GM23248 (cell line): ENCODE data around the gene CCDC142. TPM values are rescaled to one million over a fixed set of nuclear protein-coding genes. Genes with fewer than 3 reads are reported as not detected.
A peak's percentile ranks its signal among the peaks of the same experiment; 100 is the strongest.

Experiments used
- DNase-seq: peaks from one replicate; pipeline ENCODE4 v3.0.0-alpha.2; 2015
- H2AFZ ChIP-seq: fragments of 200-600 bp; sonication (generic); 2 replicates; pipeline ENCODE4 v1.6.1; 2016; ENCODE audit warnings: antibody characterized with exemption
- H3F3A ChIP-seq: fragments of 200-600 bp; sonication (generic); 2 replicates; pipeline ENCODE4 v1.6.1; 2016; ENCODE audit warnings: mild to moderate bottlenecking, antibody characterized with exemption, mixed run types; ENCODE audit not compliant: insufficient read depth
- H3K27ac ChIP-seq: fragments of 200-600 bp; sonication (generic); 2 replicates; pipeline ENCODE4 v1.5.1; 2016; ENCODE audit warnings: mild to moderate bottlenecking
- H3K27me3 ChIP-seq: fragments of 200-600 bp; sonication (generic); replicated peaks from 2 replicates; pipeline ENCODE4 v1.6.1; 2016; ENCODE audit warnings: mild to moderate bottlenecking; ENCODE audit not compliant: insufficient read depth
- H3K36me3 ChIP-seq: fragments of 200-600 bp; sonication (generic); 2 replicates; pipeline ENCODE4 v1.6.1; 2016; ENCODE audit warnings: low read depth, mild to moderate bottlenecking
- H3K4me1 ChIP-seq: fragments of 200-600 bp; sonication (generic); 2 replicates; pipeline ENCODE4 v1.6.1; 2016; ENCODE audit warnings: mild to moderate bottlenecking; ENCODE audit not compliant: insufficient read depth
- H3K4me2 ChIP-seq: fragments of 200-600 bp; sonication (generic); one replicate; pipeline ENCODE4 v1.6.1; 2016; ENCODE audit warnings: mild to moderate bottlenecking; ENCODE audit not compliant: unreplicated experiment
- H3K4me3 ChIP-seq: fragments of 200-600 bp; sonication (generic); 2 replicates; pipeline ENCODE4 v1.5.1; 2016; ENCODE audit warnings: mild to moderate bottlenecking
- H3K79me2 ChIP-seq: fragments of 200-600 bp; sonication (generic); 2 replicates; pipeline ENCODE4 v1.6.1; 2016; ENCODE audit warnings: mild to moderate bottlenecking; ENCODE audit not compliant: insufficient read depth
- H3K9ac ChIP-seq: fragments of 200-600 bp; sonication (generic); 2 replicates; pipeline ENCODE4 v1.6.1; 2016; ENCODE audit warnings: mild to moderate bottlenecking
- H3K9me2 ChIP-seq: fragments of 200-600 bp; sonication (generic); 2 replicates; pipeline ENCODE4 v1.6.1; 2016; ENCODE audit warnings: mixed run types, mild to moderate bottlenecking, moderate library complexity; ENCODE audit not compliant: insufficient read depth
- H3K9me3 ChIP-seq: fragments of 200-600 bp; sonication (generic); one replicate; pipeline ENCODE4 v1.6.1; 2017; ENCODE audit warnings: low read depth
- H4K20me1 ChIP-seq: fragments of 200-600 bp; sonication (generic); 2 replicates; pipeline ENCODE4 v1.6.0; 2016; ENCODE audit not compliant: insufficient read depth
- EZH2 ChIP-seq: fragments of 200-600 bp; sonication (generic); IDR thresholded peaks from 2 replicates; pipeline ENCODE4 v1.6.1; 2018; ENCODE audit warnings: antibody characterized with exemption, mild to moderate bottlenecking; ENCODE audit not compliant: insufficient read depth, poor library complexity, severe bottlenecking
- EZH2phosphoT487 ChIP-seq: fragments of 200-600 bp; sonication (generic); IDR thresholded peaks from 2 replicates; pipeline ENCODE4 v1.6.1; 2018; ENCODE audit warnings: antibody characterized with exemption, moderate library complexity, mild to moderate bottlenecking, low read depth; ENCODE audit not compliant: insufficient read depth
- WGBS, 2 experiments: methylation state at CpG; one replicate each; pipeline ENCODE4 v1.1.6; 2015 to 2017; ENCODE audit warnings: low lambda C conversion rate in 2 of 2, low coverage in 1 of 2; ENCODE audit errors: missing lambda C conversion rate in 2 of 2; 5-methylcytosine and 5-hydroxymethylcytosine counted together
- in situ Hi-C: fragments of 300-500 bp; cut with MboI; formaldehyde crosslinking; loops from 2 replicates; pipeline ENCODE4 v1.15.0; 2020
- polyA plus RNA-seq: library from polyadenylated mRNA; unstranded; fragments of >200 nt; fragmentation: Nextera tagmentation; extraction: Ambion mirVana; gene quantifications from 2 replicates; pipeline ENCODE4 v1.2.1, GENCODE V29; 2016
- total RNA-seq: library from RNA; depleted of rRNA; stranded (reverse); fragments of >200 nt; shearing (Covaris generic); gene quantifications from 2 replicates; pipeline ENCODE4 v1.2.3, GENCODE V29; 2014

CCDC142 gene
- total and polyA plus RNA-seq, 2 experiments from 2014 or later: 5.1 to 6.8 TPM

- Histone ChIP-seq H3K4me2 (peak within 1 kb of the TSS; percentile 80), H2AFZ (peak within 1 kb of the TSS; percentile 90), H3F3A (peaks cover 7% of the 10 kb centered on the region; the same call in 1 of the 2 replicates), H3K27me3 (no peaks in the 10 kb centered on the region), H3K27ac (peak within 1 kb of the TSS; percentile 24), H3K4me1 (peaks cover 9% of the 10 kb centered on the region), H3K36me3 (no peaks in the 10 kb centered on the region), H3K9me2 (no peaks in the 10 kb centered on the region), H3K9ac (peak within 1 kb of the TSS; percentile 81), H3K4me3 (peak within 1 kb of the TSS; percentile 90), H4K20me1 (no peaks in the 10 kb centered on the region), H3K9me3 (no peaks in the 10 kb centered on the region), H3K79me2 (peaks cover 30% of the 10 kb centered on the region)
- in situ Hi-C loops: no loop called here
- TF ChIP-seq EZH2 (no peak), EZH2phosphoT487 (no peak)
- WGBS, 2 experiments: 2% methylated on average over 40 of the region's 40 CpGs
- DNase-seq: peak; percentile 99
Measured at GRCh38 chr2:74454654-74455511, 27.9 kb downstream of the CCDC142 start, which contains the start of gene INO80B. TSS of gene INO80B (plus strand) at chr2:74455087. CDS start at chr2:74455117, 30 bp downstream.

GRCh38 chr2:74450570-74451190 is 32.1 kb downstream of the CCDC142 start:
- Histone ChIP-seq H3K9me2 (no peaks in the 10 kb centered on the region), H3K9ac (no peak overlapping the region), H3F3A (no peaks in the 10 kb centered on the region), H3K4me1 (peaks cover 3% of the 10 kb centered on the region), H3K9me3 (no peaks in the 10 kb centered on the region), H3K4me3 (no peak overlapping the region), H3K27ac (no peak overlapping the region), H4K20me1 (no peaks in the 10 kb centered on the region), H2AFZ (no peak overlapping the region), H3K36me3 (no peaks in the 10 kb centered on the region), H3K79me2 (peaks cover 7% of the 10 kb centered on the region), H3K4me2 (no peak overlapping the region), H3K27me3 (no peaks in the 10 kb centered on the region)
- DNase-seq: no peak
- no peak for TF ChIP-seq EZH2
- no peak for TF ChIP-seq EZH2phosphoT487
- in situ Hi-C loops: no loop called here
- WGBS, 2 experiments: 72 to 74% methylated on average over 3 of the region's 3 CpGs

GRCh38 chr2:74448771-74449170 is 34.0 kb downstream of the CCDC142 start:
- 0 out of 2 replicates have a peak, but pooled peaks cover 3% of the 10 kb centered on the region for H3K4me1 ChIP-seq
- no peak for TF ChIP-seq EZH2phosphoT487
- TF ChIP-seq EZH2: no peak
- 0 out of 2 replicates have a peak, but pooled peaks cover 3% of the 10 kb centered on the region for H3F3A ChIP-seq
- 0% methylated on average over 2 of the region's 2 CpGs for WGBS, 2 experiments
- H3K79me2 ChIP-seq: no peaks in the 10 kb centered on the region
- no peak overlapping the region for H3K4me3 ChIP-seq
- H3K9ac ChIP-seq: no peak overlapping the region
- H3K9me3 ChIP-seq: no peaks in the 10 kb centered on the region
- in situ Hi-C loops: no loop called here
- H4K20me1 ChIP-seq: no peaks in the 10 kb centered on the region
- no peak overlapping the region for H3K27ac ChIP-seq
- no peaks in the 10 kb centered on the region for H3K9me2 ChIP-seq
- H3K4me2 ChIP-seq: no peak overlapping the region
- H3K36me3 ChIP-seq: no peaks in the 10 kb centered on the region
- no peaks in the 10 kb centered on the region for H3K27me3 ChIP-seq
- DNase-seq: peak; percentile 67
- H2AFZ ChIP-seq: no peak overlapping the region

DNA sequence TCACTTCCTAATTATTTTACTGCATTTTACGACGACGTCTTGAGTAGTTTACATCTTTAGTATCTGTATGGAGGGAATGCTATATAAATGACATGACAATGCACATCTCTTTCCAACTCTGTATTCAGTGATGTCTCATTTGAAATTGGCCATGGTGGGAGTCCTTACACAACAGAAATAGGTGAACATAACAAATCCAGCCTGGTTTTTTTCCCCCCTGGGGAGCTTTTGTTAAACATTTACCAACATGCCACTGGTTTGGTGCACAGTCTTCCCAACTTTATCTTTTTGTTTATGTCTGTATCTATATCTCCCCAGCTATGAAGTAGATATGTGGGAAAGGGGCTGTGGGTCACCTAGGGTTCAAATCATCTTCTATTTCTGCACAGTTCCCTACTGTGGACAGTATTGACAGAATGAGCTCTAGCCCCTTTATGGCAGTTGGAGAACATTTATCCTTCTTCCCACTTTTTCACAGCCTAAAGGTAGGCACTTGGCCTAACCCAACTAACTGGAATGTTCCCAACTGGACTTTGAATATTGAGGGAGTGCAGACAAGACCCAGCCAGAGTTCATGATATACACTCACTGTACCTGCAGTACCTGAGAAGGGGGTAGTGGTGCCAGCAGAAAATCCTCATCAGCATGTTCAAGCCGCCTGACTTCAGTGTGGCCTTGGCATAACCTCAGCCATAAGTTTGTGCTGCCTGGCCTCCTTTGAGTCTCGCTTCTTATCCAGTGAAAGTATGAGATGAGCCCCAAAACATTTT is 35.4 kb downstream of the CCDC142 start:
- Histone ChIP-seq H3K27ac (no peak overlapping the region), H3K4me1 (0 out of 2 replicates have a peak, but pooled peaks cover 4% of the 10 kb centered on the region), H3K4me2 (no peak overlapping the region), H3K79me2 (no peaks in the 10 kb centered on the region), H3K36me3 (no peaks in the 10 kb centered on the region), H3K9me2 (no peaks in the 10 kb centered on the region), H2AFZ (no peak overlapping the region), H4K20me1 (no peaks in the 10 kb centered on the region), H3K9me3 (no peaks in the 10 kb centered on the region), H3K4me3 (no peak overlapping the region), H3F3A (0 out of 2 replicates have a peak, but pooled peaks cover 4% of the 10 kb centered on the region), H3K27me3 (no peaks in the 10 kb centered on the region), H3K9ac (no peak overlapping the region)
- TF ChIP-seq EZH2 (no peak), EZH2phosphoT487 (no peak)
- no peak for DNase-seq
- in situ Hi-C loops: no loop called here
- 74 to 75% methylated on average over 5 of the region's 5 CpGs for WGBS, 2 experiments
